Medulla oblongata (tissue), 1 donor: Measurements from ENCODE around the gene TBC1D2.
"Not testable (repeated sequence)": the region's sequence is repeated elsewhere in the genome, so short reads cannot be mapped to it uniquely, and the experiment has no call there.

Source experiments
- DNase-seq: peaks from one replicate; pipeline ENCODE4 v3.0.0-alpha.2; 2015; ENCODE audit errors: extremely low spot score

The TBC1D2 gene

DNA sequence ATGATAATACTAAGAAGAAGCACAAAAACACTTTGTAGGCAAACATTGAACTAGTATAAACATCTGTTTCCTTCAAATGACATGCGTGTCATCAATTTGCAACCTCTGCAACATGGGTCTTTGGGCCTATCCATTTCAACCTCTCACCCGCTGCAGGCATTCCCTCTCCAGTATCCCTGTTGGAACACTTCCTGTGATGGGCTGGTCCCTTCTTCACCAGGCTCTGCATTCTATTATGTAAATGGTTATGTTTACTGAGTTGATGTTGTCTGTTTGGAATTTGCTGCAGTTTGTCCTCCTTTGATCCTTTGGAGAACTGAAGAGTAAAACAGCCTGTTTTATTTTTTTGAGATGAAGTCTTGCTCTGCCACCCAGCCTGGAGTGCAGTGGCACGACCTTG lies 16.6 kb upstream of the TBC1D2 start:
- DNase-seq = no peak

DNA sequence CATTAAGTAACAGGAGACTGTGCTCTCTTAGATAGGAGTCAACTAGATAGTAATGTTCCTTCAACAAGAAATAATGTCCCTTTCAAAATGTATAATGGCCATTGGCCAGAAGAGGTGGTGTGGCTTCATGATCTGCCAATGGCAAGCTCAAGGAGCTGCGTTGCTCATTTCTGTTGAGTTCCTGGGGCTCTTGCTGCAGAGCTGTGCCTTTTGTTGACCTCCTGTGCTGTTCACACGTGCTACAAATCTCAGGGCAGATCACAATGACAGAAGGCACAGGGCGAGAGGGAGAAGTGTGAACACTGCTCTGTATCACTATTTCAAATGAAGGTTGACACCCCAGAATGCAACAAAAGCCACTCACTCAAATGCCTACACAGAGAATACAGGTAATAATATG lies 16.0 kb upstream of the TBC1D2 start:
- no peak for DNase-seq

DNA sequence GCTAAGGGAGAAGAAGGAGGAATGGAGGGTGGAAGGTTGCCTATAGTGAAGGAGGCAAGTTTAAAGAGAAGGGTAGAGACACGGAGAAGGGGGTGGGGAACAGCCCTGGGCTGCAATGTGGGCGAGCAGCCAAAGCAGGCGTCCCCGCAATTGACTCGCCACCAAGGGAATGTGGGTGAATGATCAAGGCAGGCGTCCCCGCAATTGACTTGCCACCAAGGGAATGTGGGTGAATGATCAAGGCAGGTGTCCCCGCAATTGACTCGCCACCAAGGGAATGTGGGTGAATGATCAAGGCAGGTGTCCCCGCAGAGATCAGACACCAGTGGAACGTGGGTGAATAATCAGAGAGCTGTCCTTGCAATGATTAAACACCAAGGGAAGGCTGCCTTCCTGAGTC lies 14.8 kb upstream of the TBC1D2 start:
- not testable (repeated sequence) for DNase-seq

DNA sequence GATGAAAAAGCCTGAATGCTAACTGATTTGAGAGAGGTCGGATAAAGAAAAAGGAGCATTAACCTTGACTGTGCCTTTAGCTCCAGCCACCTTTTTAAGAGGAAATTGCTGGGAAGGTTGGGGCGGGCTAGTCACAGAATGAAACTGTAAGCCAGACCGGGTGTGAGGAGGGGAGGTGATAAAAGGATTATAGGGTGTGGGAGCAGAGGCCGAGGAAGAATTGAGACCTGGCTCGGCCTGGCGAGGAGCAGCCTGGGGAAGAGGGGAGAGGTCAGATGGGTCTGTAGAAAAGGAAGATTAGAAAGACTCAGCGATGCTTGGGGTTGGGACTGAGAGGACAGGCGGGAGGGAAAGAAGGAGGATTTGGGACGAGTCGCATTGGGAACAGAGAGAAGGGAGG lies 14.2 kb upstream of the TBC1D2 start:
- not testable (repeated sequence) for DNase-seq

DNA sequence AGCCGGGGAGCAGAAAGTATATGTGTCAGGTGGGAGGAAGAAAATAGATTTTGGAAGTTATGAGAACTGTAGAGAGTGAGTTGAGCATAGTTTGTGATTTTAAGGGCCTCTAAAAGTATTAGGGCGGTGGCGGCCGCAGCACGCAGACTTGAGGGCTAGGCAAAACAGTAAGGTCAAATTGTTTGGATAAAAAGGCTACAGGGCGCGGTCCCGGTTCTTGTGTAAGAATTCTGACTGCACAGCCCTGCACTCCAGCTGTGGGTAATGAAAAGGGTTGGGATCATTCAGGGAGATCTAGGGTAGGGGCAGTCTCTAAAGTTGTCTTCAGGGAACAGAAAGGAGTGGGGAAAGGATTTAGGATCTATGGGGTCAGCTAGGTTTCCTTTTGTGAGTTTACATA lies 12.1 kb upstream of the TBC1D2 start:
- DNase-seq = not testable (repeated sequence)

DNA sequence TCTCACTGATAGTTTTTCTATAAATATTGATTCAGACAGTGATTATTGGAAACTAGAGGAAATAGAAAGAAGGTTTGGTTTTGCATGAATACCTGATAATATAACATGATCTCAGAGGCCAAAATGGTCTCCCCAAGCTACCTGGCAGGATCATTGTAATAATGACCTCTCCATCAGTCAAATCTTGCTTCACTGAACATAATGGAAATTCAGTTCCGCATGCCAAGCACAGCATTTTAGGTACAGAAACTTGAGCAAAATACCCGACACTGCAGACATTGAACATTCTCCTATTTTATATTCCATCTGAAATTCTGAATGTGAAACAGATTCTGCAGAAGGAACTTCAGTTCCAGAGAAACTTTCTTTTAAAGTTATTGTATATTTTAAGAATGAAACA lies 9.1 kb upstream of the TBC1D2 start:
- DNase-seq = no peak

DNA sequence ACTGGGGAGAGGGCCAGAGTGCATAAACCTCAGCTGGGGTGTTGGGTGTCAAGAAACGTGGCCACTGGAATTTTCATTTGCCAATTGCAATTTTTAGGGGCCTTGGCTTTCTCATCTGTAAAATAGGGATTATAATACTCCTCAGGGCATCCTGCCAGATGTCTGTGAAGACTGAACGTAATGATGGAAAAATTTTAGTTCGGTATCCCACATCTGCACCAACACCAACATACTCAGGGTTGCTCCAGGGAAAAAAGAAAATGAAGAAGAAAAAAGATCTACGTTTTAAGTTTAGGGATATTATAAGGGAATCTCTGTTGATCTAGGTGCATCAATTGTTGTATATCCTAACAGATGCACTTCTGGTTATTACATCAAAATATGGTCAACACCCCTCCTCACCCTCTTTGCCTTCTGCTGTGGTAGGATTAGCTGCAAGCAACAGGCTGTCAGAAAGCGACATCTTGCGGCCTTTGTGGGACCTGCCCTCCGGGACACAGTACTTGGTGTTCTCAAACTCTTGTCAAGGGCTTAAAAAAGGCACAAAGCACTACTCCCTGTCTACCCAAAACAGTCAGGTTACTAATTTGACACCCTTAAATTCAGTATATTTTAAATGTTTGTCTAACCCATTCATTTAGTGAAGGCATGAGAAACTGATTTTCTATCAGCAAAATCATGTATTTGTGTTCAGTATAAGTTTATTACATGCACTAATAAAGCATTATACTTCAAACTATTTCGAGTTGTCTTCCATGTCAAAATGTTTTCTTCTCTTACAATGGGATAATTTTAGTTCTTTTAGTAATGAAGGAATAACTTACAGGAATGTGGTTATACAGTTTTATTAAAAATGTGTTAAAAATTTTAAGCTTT lies 8.3 kb upstream of the TBC1D2 start:
- peak; percentile 88 for DNase-seq

DNA sequence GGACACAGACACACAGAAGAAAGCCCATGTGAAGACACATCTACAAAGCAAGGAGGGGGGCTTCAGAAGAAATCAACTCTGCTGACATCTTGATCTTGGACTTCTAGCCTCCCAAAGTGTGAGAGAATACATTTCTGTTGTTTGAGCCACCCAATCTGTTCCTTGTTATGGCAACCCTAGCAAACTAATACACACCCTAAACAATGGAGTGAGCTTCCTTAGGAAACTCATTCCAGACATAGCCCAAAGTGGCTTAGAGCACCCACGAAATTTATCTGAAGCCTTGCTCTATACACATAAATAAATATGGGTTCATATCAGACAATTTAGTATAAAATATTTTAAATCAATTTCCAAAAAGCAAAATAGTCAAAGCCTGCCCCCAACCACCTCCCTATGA lies 7.6 kb upstream of the TBC1D2 start:
- no peak for DNase-seq

DNA sequence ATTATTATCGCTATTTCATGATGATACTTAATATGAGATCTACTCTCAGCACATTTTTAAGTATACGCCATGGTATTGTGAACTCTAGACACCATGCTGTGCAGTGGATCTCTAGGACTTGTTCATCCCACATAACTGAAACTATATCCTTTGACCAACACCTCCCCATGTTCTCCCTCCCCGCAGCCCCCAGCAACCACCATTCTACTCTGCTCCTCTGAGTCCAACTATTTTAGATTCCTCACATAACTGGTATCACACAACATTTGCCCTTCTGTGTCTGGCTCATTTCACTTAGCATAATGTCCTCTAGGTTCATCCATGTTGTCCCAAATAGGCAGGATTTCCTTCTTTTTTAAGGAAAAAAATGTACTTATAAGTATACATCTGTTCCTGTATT lies 6.6 kb upstream of the TBC1D2 start:
- no peak for DNase-seq

DNA sequence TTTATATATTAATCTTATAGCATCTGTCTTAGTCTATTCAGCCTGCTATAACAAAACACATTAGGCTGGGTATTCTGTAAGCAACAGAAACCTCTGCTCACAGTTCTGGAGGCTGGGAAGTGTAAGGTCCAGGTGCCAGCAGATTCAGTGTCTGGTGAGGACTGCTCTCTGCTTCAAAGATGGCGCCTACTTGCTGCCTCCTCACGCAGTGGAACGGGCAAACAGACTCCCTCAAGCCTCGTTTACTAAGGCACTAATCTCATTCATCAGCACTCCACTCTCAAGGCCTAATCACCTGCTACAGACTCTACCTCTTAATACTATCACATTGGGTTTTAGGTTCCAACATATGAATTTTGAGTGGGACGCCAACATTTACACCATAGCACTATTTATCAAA lies 5.2 kb upstream of the TBC1D2 start:
- DNase-seq = no peak

DNA sequence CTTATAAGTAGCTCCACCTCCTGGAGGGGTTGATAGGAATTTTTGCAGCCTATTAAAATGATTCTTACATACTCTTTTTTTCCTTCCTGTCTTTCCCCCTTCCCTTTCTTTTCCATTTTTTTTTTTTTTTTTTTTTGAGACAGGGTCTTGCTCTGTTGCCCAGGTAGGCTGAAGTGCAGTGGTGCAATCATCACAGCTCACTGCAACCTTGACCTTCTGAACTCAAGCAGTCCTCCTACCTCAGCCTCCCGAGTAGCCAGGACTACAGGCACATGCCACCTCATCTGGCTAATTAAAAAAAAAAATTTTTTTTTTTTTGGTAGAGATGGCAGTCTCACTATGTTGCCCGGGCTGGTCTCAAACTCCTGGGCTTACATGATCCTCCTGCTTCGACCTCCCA lies 4.3 kb upstream of the TBC1D2 start:
- DNase-seq = no peak

DNA sequence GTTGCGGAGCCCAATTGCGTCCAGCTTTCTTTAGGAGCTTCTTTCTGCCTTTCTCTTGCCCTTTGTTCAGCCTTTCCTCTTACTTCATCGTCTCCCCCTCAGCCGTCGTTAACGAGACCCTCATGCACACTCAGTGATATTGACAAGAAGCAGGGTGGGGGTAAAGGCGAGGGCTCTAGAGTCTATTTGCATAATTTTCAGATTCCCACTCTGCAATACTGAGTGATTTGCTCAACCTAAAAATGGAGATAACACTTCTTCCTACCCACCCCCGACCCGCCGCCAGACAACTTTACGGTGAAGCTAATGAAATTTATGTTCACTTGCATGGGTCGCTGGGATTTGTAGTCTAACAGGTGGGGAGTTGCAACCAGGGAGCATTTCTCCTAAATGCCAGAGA lies 1.3 kb upstream of the TBC1D2 start:
- DNase-seq = peak; percentile 27

DNA sequence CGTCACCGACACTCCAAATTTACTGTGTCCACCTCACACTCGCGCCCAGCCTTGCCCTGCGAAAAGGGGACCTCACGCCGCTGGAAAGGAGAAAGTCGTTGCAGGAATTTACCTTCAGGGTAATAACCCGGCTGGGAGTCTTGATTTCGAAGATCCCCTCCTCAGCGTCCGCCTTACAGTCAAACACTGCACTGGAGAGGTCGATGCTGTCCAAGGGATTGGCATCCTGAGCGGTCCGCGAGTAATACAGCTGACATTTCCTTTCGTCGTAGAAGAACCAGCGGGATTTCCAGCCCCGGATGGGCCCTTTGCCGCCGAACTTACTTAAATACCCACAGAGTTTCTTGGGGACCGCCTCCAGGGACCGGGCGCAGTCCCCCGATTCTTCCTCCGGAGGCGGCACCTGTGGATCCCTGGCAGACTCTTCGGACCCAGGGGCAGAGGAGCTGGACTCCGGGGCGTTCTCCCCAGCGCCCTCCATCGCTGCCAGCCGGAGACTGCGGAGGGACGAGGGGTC lies 330 bp downstream of the TBC1D2 start:
- peak; percentile 37 for DNase-seq

DNA sequence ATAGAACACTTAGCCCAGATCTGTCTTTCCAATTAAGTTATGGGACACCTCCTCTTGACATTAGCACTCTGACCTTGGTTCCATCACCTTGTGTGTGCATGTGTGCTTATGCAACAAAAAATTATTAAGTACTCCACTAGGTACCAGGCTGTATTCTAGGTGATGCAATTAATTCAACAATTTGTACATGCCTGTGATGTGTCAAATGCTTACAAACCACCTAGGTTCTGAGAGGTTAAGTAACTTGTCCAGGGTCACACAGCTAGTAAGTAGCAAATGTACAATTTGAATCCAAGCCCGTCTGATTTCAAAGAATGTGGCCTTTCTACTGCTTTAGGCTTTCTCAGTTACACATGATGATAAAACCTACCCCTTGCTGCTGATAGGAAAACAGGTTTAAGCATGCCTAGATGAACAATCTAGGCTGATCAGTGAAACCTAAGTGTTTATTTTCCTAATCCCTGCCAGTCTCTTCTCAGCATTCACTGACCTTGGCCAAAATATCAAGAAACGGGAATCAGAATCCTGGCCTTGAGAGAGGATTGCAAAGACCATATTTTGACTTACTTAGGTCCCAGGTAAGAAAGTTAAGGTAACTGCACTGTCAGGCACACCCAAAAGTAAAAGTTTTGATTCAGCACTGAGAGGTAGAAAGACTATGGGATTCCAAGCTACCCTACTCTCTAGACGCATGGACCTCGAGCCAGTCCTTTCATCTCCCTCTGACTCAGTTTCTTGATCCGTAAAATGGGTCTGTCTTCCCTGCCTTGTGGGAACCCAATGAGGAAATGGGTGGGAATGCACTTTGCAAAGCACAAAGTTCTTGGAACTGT lies 1.0 kb downstream of the TBC1D2 start:
- DNase-seq = no peak

DNA sequence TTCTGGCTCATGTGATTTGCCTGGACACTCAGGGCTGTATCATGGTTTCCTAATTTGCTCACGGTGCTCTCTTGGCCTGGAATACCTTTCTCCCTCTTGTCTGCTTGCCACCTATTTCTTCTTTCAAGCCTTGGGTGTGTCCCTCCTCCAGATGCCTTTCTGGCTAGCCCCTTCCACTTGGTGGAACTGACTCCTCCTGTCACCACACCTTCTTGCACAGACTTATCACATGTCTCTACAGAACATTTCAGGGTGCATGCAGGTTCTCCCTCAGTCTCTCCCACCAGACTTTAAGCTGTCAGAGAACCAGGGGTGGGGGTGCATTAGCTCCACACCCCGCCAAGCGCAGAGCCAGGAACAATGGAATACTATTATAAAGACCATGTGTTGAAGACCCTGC lies 1.9 kb downstream of the TBC1D2 start:
- no peak for DNase-seq

DNA sequence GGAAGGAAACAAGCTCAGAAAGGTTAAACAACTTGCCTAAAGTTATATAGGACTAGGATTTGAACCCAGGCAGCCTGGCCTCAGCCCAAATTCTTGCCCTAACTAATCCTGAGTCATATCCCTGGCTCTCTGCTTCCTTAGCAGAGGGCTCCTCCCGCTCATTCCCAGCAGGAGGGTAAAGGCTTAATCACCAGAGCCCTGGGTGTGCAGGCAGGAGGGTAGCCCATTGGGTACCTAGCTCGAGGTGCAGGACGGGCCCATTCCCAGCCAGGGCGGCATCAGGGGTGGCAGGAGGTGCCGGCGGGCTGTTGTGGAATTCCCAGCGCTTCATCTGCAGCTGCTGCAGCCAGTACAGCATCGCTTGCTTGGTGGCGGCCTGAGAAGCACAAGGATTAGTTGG lies 3.9 kb downstream of the TBC1D2 start:
- no peak for DNase-seq

DNA sequence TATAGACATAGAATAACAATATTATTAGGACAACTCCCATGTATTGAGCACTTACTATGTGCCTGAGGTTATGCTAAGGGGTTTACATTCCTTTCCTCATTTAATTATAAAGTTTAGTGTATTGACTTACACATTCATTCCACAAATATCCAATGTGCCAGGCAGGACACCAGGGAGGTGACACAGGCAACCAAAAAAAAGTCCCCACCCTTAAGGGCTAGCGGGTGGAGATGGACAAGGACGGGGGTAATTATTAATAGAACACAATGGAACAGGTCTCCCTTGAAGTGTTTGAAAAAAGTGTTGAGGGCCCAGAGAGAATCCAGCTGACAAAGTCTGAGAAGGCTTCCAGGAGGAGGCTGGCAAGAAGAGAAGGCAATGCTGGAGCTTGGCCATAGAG lies 5.7 kb downstream of the TBC1D2 start:
- no peak for DNase-seq

DNA sequence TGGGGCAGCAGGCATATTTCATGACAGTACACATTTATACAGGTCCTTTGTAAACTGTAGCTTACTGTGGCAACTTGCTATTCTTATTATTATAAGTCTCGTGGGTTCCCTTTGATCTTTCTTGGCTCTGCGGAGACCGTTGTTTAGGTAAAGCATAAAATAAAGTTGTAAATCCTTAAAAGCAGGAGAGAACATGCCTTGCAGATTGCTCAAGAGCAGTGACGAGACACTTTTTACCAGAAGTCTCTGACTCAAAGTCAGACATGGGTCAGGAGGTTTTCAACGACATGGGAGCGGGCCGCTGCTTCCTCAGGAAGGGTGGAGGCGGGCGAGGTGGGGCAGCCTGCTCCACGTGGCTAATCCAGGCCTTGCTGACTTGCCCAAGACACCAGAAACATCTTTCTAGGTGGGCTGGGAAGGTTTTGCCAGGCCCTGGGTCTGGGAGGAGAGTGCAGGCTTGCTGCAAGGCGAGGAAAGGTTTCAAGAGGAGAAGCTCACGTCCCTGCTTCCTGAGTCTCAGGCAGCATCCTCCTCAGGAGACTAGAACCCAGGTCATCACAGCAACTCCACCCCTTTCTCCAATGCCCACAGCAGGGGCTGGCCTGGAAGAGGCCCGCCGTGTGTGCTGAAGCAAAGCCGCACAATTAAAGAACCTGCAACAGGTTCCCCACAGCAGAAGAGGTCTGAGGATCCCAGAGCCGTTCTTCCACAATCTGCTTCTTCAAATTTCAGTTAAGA lies 6.5 kb downstream of the TBC1D2 start:
- peak; percentile 64 for DNase-seq

DNA sequence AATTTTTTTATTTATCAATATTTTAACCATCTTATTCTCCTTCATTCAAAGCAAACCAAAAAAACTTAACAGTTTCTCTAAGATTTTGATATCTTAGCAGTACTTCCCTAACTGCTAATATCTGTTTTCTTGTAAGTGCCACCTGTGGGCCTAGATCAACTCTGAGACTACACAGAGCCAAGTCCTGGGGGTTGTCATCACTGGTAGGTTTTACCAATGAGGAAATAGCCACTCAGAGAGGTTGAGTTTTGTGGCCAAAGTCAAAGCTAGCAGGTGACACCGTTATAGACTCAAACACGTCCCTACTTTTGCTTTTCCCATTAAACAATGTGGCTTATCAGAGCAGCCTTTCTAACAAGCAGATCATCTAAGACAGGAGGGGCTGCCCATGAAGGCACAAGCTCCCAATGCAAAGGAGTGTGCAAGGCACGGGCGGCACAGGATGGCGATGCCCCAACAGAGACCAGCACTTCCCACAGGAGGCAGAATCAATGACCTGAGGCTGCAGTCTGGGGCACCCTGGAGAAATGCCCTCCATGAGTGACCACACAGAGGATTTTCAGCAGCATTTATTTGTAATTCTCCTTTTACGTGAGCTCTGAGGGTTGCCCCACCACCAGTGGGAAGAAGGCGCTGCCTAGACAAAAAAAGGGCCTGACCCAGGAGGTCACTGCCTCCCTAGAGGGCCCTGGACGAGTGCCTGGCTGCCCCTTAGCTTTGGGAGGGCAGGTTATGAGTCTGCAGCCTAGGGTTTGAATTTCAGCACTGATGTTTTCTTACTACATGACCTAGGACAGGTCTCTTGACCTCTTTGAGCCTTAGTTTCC lies 7.4 kb downstream of the TBC1D2 start:
- DNase-seq = no peak

DNA sequence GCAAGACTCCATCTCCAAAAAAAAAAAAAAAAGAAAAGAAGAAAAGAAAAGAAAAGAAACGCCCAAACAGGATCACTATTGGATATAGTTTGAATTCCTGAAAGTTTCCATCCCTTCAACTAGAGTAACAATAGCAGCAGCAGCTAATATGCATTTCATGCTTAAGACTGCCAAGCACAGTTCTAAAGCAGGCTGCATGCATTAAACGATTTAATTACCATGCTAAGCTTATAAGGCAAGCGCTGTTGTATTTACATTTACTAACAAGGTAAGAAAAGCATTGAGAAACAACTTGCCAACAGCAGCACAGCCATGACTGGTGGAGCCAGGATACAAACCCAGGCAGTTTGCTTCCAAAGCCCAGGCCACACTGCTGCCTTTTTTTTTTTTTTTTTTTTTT lies 13.0 kb downstream of the TBC1D2 start:
- DNase-seq = no peak
